ENCODE results near the gene PARD3B.

Gene PARD3B

GRCh38 chr2:205401511-205401910, 856.2 kb downstream of the PARD3B start:
- Mint-ChIP-seq H3K36me3 (ENCODE audit: insufficient read depth) (no peaks in the 10 kb centered on the region), H3K27ac (ENCODE audit: low read depth) (no peak overlapping the region), H3K9me3 (no peaks in the 10 kb centered on the region), H3K27me3 (no peaks in the 10 kb centered on the region), H3K4me3 (no peak overlapping the region), H3K4me1 (no peaks in the 10 kb centered on the region)
- ATAC-seq (replicated peaks; ENCODE audit: extremely low read depth, poor library complexity, severe bottlenecking) (no peak), DNase-seq (ENCODE audit: low spot score in 2 of 2) (no peak)

- DNase-seq (ENCODE audit: low spot score in 2 of 2), result no peak
- no peak for ATAC-seq (replicated peaks; ENCODE audit: extremely low read depth, poor library complexity, severe bottlenecking)
These were observed 856.7 kb downstream of the PARD3B start for GRCh38 chr2:205402011-205402410.

GRCh38 chr2:205403244-205403825, 858.1 kb downstream of the PARD3B start:
- H3K27ac Mint-ChIP-seq (ENCODE audit: low read depth), result no peak overlapping the region
- H3K36me3 Mint-ChIP-seq (ENCODE audit: insufficient read depth), result no peaks in the 10 kb centered on the region
- no peaks in the 10 kb centered on the region for H3K9me3 Mint-ChIP-seq
- no peak for DNase-seq (ENCODE audit: low spot score in 2 of 2)
- no peaks in the 10 kb centered on the region for H3K27me3 Mint-ChIP-seq
- no peak overlapping the region for H3K4me3 Mint-ChIP-seq
- no peaks in the 10 kb centered on the region for H3K4me1 Mint-ChIP-seq
- ATAC-seq (replicated peaks; ENCODE audit: extremely low read depth, poor library complexity, severe bottlenecking), result no peak

More at GRCh38 chr2:205402011-205402410, 856.7 kb downstream of the PARD3B start:
- Mint-ChIP-seq H3K36me3 (ENCODE audit: insufficient read depth) (no peaks in the 10 kb centered on the region), H3K27me3 (no peaks in the 10 kb centered on the region), H3K9me3 (no peaks in the 10 kb centered on the region), H3K4me1 (no peaks in the 10 kb centered on the region), H3K4me3 (no peak overlapping the region), H3K27ac (ENCODE audit: low read depth) (no peak overlapping the region)

- Mint-ChIP-seq H3K4me3 (no peak overlapping the region), H3K9me3 (no peaks in the 10 kb centered on the region), H3K27ac (ENCODE audit: low read depth) (no peak overlapping the region), H3K27me3 (no peaks in the 10 kb centered on the region), H3K36me3 (ENCODE audit: insufficient read depth) (no peaks in the 10 kb centered on the region), H3K4me1 (no peaks in the 10 kb centered on the region)
- DNase-seq (ENCODE audit: low spot score in 2 of 2), result no peak
- ATAC-seq (replicated peaks; ENCODE audit: extremely low read depth, poor library complexity, severe bottlenecking), result no peak
These were observed 859.9 kb downstream of the PARD3B start for GRCh38 chr2:205405194-205405593.

GRCh38 chr2:205405752-205406151, 860.5 kb downstream of the PARD3B start:
- no peaks in the 10 kb centered on the region for H3K4me1 Mint-ChIP-seq
- H3K27ac Mint-ChIP-seq (ENCODE audit: low read depth), result no peak overlapping the region
- ATAC-seq (replicated peaks; ENCODE audit: extremely low read depth, poor library complexity, severe bottlenecking) (no peak), DNase-seq (ENCODE audit: low spot score in 2 of 2) (no peak)
- no peaks in the 10 kb centered on the region for H3K9me3 Mint-ChIP-seq
- no peak overlapping the region for H3K4me3 Mint-ChIP-seq
- no peaks in the 10 kb centered on the region for H3K27me3 Mint-ChIP-seq
- H3K36me3 Mint-ChIP-seq (ENCODE audit: insufficient read depth), result no peaks in the 10 kb centered on the region

GRCh38 chr2:205407984-205408383, 862.7 kb downstream of the PARD3B start:
- Mint-ChIP-seq H3K27ac (ENCODE audit: low read depth) (no peak overlapping the region), H3K36me3 (ENCODE audit: insufficient read depth) (no peaks in the 10 kb centered on the region), H3K4me3 (no peak overlapping the region), H3K4me1 (no peaks in the 10 kb centered on the region), H3K9me3 (no peaks in the 10 kb centered on the region), H3K27me3 (no peaks in the 10 kb centered on the region)
- ATAC-seq (replicated peaks; ENCODE audit: extremely low read depth, poor library complexity, severe bottlenecking) (no peak), DNase-seq (ENCODE audit: low spot score in 2 of 2) (no peak)

GRCh38 chr2:205408696-205409095, 863.4 kb downstream of the PARD3B start:
- H3K4me3 Mint-ChIP-seq, result no peak overlapping the region

GRCh38 chr2:205409411-205409810, 864.1 kb downstream of the PARD3B start:
- ATAC-seq (replicated peaks; ENCODE audit: extremely low read depth, poor library complexity, severe bottlenecking) (no peak), DNase-seq (ENCODE audit: low spot score in 2 of 2) (no peak)
- Mint-ChIP-seq H3K27ac (ENCODE audit: low read depth) (no peak overlapping the region), H3K4me1 (no peaks in the 10 kb centered on the region), H3K9me3 (no peaks in the 10 kb centered on the region), H3K4me3 (no peak overlapping the region), H3K27me3 (no peaks in the 10 kb centered on the region), H3K36me3 (ENCODE audit: insufficient read depth) (no peaks in the 10 kb centered on the region)

More at GRCh38 chr2:205408696-205409095, 863.4 kb downstream of the PARD3B start:
- Mint-ChIP-seq H3K4me1 (no peaks in the 10 kb centered on the region), H3K9me3 (no peaks in the 10 kb centered on the region), H3K27ac (ENCODE audit: low read depth) (no peak overlapping the region), H3K27me3 (no peaks in the 10 kb centered on the region), H3K36me3 (ENCODE audit: insufficient read depth) (no peaks in the 10 kb centered on the region)
- no peak for DNase-seq (ENCODE audit: low spot score in 2 of 2)
- ATAC-seq (replicated peaks; ENCODE audit: extremely low read depth, poor library complexity, severe bottlenecking), result no peak

- H3K9me3 Mint-ChIP-seq, result no peaks in the 10 kb centered on the region
- H3K4me1 Mint-ChIP-seq, result no peaks in the 10 kb centered on the region
These were observed 866.3 kb downstream of the PARD3B start for GRCh38 chr2:205411558-205411957.

GRCh38 chr2:205424326-205424725, 879.1 kb downstream of the PARD3B start:
- Mint-ChIP-seq H3K4me3 (no peak overlapping the region), H3K4me1 (no peaks in the 10 kb centered on the region), H3K36me3 (ENCODE audit: insufficient read depth) (no peaks in the 10 kb centered on the region), H3K27ac (ENCODE audit: low read depth) (no peak overlapping the region), H3K9me3 (peaks cover 4% of the 10 kb centered on the region), H3K27me3 (no peaks in the 10 kb centered on the region)
- DNase-seq (ENCODE audit: low spot score in 2 of 2) (no peak), ATAC-seq (replicated peaks; ENCODE audit: extremely low read depth, poor library complexity, severe bottlenecking) (no peak)

More at GRCh38 chr2:205411558-205411957, 866.3 kb downstream of the PARD3B start:
- H3K27ac Mint-ChIP-seq (ENCODE audit: low read depth), result no peak overlapping the region
- H3K4me3 Mint-ChIP-seq, result no peak overlapping the region
- no peak for DNase-seq (ENCODE audit: low spot score in 2 of 2)
- H3K27me3 Mint-ChIP-seq, result no peaks in the 10 kb centered on the region
- no peak for ATAC-seq (replicated peaks; ENCODE audit: extremely low read depth, poor library complexity, severe bottlenecking)
- no peaks in the 10 kb centered on the region for H3K36me3 Mint-ChIP-seq (ENCODE audit: insufficient read depth)

- no peak for DNase-seq (ENCODE audit: low spot score in 2 of 2)
- peaks cover 4% of the 10 kb centered on the region for H3K9me3 Mint-ChIP-seq
- no peak for ATAC-seq (replicated peaks; ENCODE audit: extremely low read depth, poor library complexity, severe bottlenecking)
These were observed 879.8 kb downstream of the PARD3B start for GRCh38 chr2:205425102-205425501.

GRCh38 chr2:205427112-205427511, 881.8 kb downstream of the PARD3B start:
- ATAC-seq (replicated peaks; ENCODE audit: extremely low read depth, poor library complexity, severe bottlenecking) (no peak), DNase-seq (ENCODE audit: low spot score in 2 of 2) (no peak)
- H3K27me3 Mint-ChIP-seq, result no peaks in the 10 kb centered on the region
- H3K36me3 Mint-ChIP-seq (ENCODE audit: insufficient read depth), result no peaks in the 10 kb centered on the region
- H3K4me3 Mint-ChIP-seq, result no peak overlapping the region
- H3K27ac Mint-ChIP-seq (ENCODE audit: low read depth), result no peak overlapping the region
- H3K9me3 Mint-ChIP-seq, result peaks cover 1% of the 10 kb centered on the region
- H3K4me1 Mint-ChIP-seq, result no peaks in the 10 kb centered on the region

More at GRCh38 chr2:205425102-205425501, 879.8 kb downstream of the PARD3B start:
- Mint-ChIP-seq H3K36me3 (ENCODE audit: insufficient read depth) (no peaks in the 10 kb centered on the region), H3K4me3 (no peak overlapping the region), H3K27me3 (no peaks in the 10 kb centered on the region), H3K4me1 (no peaks in the 10 kb centered on the region), H3K27ac (ENCODE audit: low read depth) (no peak overlapping the region)

- DNase-seq (ENCODE audit: low spot score in 2 of 2) (no peak), ATAC-seq (replicated peaks; ENCODE audit: extremely low read depth, poor library complexity, severe bottlenecking) (no peak)
- H3K4me1 Mint-ChIP-seq, result no peaks in the 10 kb centered on the region
- H3K27me3 Mint-ChIP-seq, result no peaks in the 10 kb centered on the region
- H3K27ac Mint-ChIP-seq (ENCODE audit: low read depth), result no peak overlapping the region
- no peaks in the 10 kb centered on the region for H3K36me3 Mint-ChIP-seq (ENCODE audit: insufficient read depth)
- H3K4me3 Mint-ChIP-seq, result no peak overlapping the region
- no peaks in the 10 kb centered on the region for H3K9me3 Mint-ChIP-seq
These were observed 883.5 kb downstream of the PARD3B start for GRCh38 chr2:205428811-205429210.
